GM19193 (cell line): Measurements from ENCODE around the gene AGER.

ENCODE experiments used
- POLR2A ChIP-seq: IDR thresholded peaks from 4 replicates; pipeline ENCODE4 v1.6.1; 2011; ENCODE audit not compliant: insufficient read depth, insufficient read length; ENCODE audit errors: extremely low read depth

Gene AGER

DNA sequence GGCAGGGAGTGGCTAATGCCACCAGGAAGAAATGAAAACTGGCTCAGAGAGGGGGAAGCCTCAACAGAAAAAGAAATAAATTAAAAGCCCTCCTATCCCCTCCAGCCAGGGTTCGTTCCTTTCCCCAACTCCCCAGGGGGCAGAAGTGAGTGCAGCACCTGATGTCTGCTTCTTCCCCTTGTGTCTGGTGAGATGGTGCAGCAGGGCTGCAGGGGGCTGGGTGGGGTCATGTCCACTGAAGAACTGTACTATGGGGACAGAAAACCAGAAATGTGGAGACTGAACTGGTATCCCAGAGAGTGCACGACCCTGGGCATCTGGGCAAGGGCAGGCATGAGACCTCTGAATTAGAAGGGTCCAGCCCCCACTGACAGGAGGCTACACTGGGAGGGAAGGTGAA is 15.7 kb downstream of the AGER start:
- TF ChIP-seq POLR2A, result no peak

GRCh38 chr6:32167761-32168262 is 16.2 kb downstream of the AGER start:
- no peak for TF ChIP-seq POLR2A

DNA sequence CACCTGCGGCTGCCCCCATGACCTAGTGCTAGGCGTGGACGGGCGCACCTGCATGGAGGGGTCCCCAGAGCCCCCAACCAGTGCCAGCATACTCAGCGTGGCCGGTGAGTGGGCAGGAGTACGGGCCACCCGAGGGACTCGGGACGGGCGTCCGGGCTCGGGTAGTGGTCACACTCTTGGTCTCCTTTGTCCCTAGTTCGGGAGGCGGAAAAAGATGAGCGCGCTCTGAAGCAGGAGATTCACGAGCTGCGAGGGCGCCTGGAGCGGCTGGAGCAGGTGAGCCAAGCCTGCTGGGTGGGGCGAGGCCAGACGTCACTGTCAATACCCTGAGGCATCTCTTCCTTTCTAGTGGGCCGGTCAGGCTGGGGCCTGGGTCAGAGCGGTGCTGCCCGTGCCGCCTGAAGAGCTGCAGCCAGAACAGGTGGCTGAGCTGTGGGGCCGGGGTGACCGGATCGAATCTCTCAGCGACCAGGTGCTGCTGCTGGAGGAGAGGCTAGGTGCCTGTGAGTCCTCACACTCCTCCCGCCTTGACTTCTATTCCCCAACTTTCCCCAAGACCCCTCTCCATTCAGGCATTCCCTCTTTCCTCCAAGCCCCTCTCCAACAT is 16.8 kb downstream of the AGER start:
- no peak for TF ChIP-seq POLR2A

DNA sequence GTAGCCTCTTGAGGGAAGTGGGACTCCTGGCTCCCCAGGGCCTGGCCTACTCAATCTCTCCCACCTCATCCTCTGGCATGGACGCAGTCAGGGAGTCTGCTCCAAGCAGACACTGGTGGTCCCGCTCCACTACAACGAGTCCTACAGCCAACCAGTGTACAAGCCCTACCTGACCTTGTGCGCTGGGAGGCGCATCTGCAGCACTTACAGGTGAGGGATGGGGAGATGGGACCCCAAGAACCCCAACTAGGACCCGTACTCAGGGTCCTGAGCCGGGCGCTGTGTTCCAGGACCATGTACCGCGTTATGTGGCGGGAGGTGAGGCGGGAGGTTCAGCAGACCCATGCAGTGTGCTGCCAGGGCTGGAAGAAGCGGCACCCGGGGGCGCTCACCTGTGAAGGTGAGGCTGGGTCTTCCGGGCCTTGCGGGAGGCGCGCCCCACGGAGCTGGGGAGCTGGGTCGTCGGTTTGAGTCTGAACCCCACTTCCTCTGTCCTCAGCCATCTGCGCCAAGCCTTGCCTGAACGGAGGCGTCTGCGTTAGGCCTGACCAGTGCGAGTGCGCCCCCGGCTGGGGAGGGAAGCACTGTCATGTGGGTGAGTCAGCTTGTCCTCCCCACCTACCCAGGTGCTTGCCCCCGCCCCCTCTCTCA is 17.5 kb downstream of the AGER start:
- TF ChIP-seq POLR2A, result no peak

- TF ChIP-seq POLR2A, result no peak
These were observed 19.8 kb downstream of the AGER start, which contains the start of gene EGFL8 for GRCh38 chr6:32164295-32164694. Gene EGFL8 (plus strand): TSS chr6:32164595. CDS start chr6:32166166, 1,571 bp downstream.

GRCh38 chr6:32163559-32164258 is 20.3 kb downstream of the AGER start:
- no peak for TF ChIP-seq POLR2A

DNA sequence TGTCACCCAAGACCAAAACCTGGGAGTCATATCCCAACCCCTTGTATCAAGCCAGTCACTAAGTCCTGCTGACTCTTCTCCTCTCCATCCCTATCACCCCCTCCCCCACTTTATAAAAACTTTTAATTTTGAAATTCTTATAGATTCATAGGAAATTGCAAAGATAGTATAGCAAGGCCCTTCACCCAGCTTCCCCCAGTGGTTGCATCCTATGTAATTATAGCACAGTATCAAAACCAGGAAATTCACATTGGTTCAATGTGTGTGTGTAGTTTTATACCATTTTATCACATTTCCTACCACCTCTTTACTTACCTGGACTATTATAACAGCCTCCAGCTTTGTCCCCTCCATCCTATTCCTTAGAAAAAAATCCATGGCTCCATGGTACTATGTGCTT is 26.0 kb downstream of the AGER start:
- no peak for TF ChIP-seq POLR2A

GRCh38 chr6:32156891-32157290 is 27.2 kb downstream of the AGER start:
- no peak for TF ChIP-seq POLR2A

DNA sequence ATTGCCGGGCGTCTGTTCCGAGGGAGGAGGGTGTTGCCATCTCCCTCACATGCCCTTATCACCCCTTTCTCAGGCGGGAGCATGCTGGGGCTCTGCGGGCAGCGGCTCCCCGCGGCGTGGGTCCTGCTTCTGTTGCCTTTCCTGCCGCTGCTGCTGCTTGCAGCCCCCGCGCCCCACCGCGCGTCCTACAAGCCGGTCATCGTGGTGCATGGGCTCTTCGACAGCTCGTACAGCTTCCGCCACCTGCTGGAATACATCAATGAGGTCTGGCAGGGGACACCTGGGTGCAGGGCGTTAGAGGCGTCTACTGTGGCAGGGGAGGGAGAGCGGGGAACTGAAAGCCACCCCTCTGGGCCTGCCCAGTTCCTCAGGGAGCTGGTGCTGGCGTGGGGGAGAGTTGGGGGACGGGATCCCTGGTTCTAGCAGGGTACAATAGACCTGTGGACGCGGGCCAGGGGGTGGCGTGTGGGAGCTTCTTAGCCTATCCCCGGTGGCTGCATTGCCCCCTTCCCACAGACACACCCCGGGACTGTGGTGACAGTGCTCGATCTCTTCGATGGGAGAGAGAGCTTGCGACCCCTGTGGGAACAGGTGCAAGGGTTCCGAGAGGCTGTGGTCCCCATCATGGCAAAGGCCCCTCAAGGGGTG is 29.4 kb downstream of the AGER start:
- TF ChIP-seq POLR2A, result no peak

DNA sequence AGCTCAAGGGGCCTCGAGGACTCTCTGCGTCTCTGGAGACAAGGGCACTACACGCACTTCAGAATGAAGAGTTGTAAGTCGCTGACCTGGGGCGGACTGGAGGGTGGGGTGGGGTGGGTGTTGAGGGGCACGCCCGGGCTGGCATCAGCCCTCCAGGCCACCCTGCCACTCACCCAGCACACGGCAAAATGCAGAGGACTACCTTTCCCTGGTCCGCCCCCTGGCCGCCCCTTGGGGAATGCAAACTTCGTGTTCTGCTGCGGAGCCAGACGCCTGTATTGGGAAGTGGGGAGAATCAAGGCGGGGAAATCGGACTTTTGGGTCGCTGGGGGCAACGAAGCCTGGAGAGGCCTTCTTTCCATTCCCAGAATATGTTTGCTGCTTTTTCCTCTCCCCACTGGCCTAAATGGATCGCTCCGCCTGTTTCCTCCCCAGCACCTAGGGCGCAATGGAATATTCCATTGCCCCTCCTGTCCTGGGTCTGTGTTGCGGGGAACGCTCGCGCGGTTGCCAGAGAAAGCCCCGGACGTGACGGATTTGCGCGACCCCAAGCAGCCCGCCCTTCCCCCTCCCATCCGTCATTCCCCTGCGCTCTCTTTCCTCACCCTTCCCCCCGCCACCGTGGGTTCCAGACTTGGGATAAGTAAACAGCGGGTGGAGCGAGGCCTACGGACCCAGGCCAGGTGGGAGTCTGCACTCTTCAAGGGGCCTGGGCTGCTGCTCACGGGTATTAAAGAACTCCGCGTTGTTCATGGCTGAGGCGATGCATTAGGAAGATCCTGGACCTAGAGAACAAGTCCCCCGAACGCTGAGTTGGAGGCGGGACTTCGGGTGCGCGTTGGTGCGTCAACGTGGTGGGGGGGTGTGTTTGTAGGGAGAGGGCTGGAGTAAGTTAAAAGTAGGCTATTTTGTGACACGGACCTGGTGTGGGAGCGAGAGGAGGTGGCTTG is 30.2 kb downstream of the AGER start, which contains the start of gene PPT2:
TSS of gene PPT2 (plus strand) at position 578 of the 950 bp plus-strand sequence. CDS start 454 bp downstream, outside the sequence.
- no peak for TF ChIP-seq POLR2A

DNA sequence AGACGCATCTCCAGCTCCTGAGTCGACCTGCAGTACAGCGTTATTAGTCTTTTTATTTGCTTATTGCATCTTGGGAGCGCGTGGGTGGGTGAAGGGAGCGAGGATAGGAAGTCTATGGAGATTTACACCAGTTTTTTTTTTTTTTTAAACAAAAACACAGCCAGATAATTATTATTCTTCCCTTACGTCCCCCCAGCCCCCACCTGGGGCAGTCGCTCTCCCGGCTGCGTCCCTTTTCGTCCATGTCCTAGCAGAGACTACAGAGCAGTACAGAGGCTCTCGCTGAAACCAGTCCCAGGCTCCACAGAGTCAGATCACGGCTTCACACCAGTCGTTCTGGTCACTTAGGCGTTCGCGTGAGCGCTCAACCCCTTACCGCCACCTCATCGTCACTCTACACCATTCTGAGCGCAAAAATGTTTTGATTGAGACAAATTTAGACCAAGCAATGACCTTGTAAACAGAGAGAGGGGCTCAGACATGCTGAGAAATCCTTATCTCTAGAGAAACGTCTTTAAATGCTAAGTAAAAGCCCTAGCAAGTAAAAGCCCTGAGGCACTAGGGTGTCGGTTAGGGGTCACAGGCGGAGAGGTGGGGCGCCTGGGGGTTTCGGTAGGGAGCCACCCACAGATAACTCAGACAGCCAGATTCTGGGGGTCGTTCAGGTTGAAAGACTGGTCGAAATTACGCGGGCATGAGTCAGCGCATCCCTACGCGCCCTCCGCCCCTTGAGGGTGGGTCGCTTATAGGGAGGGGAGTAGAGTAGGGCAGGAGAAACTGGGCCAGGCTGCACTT is 31.1 kb downstream of the AGER start:
- TF ChIP-seq POLR2A, result no peak

DNA sequence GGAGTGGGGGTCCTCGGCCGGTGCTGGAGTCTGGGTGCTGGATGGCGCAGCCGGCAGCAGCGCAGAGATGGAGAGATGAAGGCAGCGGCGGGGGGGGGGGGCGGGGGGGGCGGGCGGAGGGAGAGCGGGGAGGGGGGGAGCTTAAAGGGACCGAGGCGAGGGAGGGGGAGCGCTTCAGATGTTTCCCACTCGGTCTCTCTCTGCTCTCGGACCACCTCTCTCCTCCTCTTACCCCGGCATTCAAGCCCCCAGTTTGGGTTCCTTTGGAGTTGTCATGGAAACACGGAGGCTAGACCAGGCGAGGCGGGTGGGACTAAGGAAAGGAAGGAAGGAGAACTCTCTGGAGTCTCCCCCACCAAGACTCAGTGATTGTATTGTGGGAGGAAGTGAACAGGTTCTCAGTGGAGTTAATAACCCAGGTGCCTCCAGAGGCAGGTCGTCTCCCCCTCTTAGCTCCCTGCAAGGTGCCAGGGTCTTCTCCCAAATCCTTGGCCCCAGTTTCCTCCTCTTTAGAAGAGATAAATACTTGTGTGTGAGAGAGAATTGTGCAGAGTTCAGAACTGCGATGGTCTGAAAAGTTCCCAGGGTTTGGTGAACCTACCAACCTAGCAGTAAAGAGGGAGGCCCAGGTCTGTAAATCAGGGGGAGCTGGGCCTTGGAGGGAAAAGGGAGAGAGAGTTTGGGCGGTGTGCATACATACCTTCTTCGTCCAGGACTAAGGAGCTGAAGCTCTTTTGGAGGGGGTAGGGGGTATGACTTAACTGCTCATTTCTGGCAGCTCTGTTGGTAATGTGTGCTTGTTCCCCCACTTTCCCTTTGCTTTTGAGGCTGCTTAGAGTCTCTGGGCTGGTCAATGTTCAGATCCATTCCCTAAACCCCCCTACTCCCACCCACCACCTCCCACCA is 31.9 kb downstream of the AGER start, which contains the start of gene PRRT1:
TSS of gene PRRT1 (minus strand) at position 77 of the 906 bp plus-strand sequence. CDS start 112 bp downstream, outside the sequence.
- TF ChIP-seq POLR2A, result no peak
